Endothelial cell (in vitro differentiated cells): Measurements from ENCODE around the gene SART1. TPM values are rescaled to one million over a fixed set of nuclear protein-coding genes. Genes with fewer than 3 reads are reported as not detected.

Experiments used
- DNase-seq: peaks from one replicate; pipeline ENCODE4 v3.0.0; 2021; ENCODE audit warnings: low spot score
- H3K27ac Mint-ChIP-seq: one replicate; pipeline ENCODE4 v1.8.0; 2021; ENCODE audit warnings: mixed read lengths, inconsistent platforms; ENCODE audit not compliant: unreplicated experiment
- H3K27me3 Mint-ChIP-seq: one replicate; pipeline ENCODE4 v1.8.0; 2021; ENCODE audit warnings: mild to moderate bottlenecking, moderate library complexity, mixed read lengths, inconsistent platforms; ENCODE audit not compliant: unreplicated experiment
- H3K36me3 Mint-ChIP-seq: one replicate; pipeline ENCODE4 v1.8.0; 2021; ENCODE audit warnings: mild to moderate bottlenecking, low read depth, mixed read lengths, inconsistent platforms; ENCODE audit not compliant: unreplicated experiment
- H3K4me1 Mint-ChIP-seq: one replicate; pipeline ENCODE4 v1.8.0; 2021; ENCODE audit warnings: mild to moderate bottlenecking, mixed read lengths, inconsistent platforms; ENCODE audit not compliant: unreplicated experiment
- H3K4me3 Mint-ChIP-seq: one replicate; pipeline ENCODE4 v1.8.0; 2021; ENCODE audit warnings: mild to moderate bottlenecking, mixed read lengths, inconsistent platforms; ENCODE audit not compliant: unreplicated experiment
- H3K9me3 Mint-ChIP-seq: one replicate; pipeline ENCODE4 v1.8.0; 2021; ENCODE audit warnings: mixed read lengths, inconsistent platforms; ENCODE audit not compliant: unreplicated experiment
- total RNA-seq: library from RNA; stranded (reverse); fragmentation: NEBNext Ultra II Directional; extraction: Animal tissue kit (Norgen Biotek cat#: 25700); gene quantifications from one replicate; pipeline ENCODE4 v1.2.1, GENCODE V29; 2021; ENCODE audit not compliant: unreplicated experiment
- TF ChIP-seq, protein P1 (sequence below): fragments of 200-600 bp; sonication (generic); IDR thresholded peaks from one replicate; pipeline ENCODE4 v1.5.0; 2021; ENCODE audit warnings: antibody characterized with exemption; ENCODE audit not compliant: unreplicated experiment

The SART1 gene
- total RNA-seq, 1 donor from 2014 or later, result 46.5 TPM

DNA sequence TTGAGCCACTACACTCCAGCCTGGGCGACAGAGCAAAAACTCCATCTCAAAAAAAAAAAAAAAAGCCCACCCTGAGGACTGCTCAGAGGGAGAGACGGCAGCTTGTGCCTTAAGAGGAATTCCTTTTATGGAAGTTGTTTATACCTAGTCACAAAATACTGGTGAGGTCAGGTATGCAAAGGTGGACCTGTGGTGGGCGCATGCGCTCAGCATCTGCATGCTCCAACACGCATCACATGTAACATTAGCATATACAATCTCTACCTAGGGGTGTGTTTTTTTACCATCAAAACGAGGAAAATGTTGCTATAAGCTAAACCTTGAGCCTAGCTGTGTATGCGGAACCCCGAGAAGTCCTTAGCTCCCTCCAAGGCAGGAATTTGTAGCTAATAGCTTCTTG, 6.8 kb upstream of the SART1 start:
- H3K9me3 Mint-ChIP-seq, result no peaks in the 10 kb centered on the region
- no peaks in the 10 kb centered on the region for H3K36me3 Mint-ChIP-seq
- no peaks in the 10 kb centered on the region for H3K4me1 Mint-ChIP-seq
- no peak for DNase-seq
- H3K27ac Mint-ChIP-seq, result no peak overlapping the region
- peaks cover 2% of the 10 kb centered on the region for H3K27me3 Mint-ChIP-seq
- TF ChIP-seq, protein P1, sequence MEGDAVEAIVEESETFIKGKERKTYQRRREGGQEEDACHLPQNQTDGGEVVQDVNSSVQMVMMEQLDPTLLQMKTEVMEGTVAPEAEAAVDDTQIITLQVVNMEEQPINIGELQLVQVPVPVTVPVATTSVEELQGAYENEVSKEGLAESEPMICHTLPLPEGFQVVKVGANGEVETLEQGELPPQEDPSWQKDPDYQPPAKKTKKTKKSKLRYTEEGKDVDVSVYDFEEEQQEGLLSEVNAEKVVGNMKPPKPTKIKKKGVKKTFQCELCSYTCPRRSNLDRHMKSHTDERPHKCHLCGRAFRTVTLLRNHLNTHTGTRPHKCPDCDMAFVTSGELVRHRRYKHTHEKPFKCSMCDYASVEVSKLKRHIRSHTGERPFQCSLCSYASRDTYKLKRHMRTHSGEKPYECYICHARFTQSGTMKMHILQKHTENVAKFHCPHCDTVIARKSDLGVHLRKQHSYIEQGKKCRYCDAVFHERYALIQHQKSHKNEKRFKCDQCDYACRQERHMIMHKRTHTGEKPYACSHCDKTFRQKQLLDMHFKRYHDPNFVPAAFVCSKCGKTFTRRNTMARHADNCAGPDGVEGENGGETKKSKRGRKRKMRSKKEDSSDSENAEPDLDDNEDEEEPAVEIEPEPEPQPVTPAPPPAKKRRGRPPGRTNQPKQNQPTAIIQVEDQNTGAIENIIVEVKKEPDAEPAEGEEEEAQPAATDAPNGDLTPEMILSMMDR, result no peak
- no peak overlapping the region for H3K4me3 Mint-ChIP-seq

DNA sequence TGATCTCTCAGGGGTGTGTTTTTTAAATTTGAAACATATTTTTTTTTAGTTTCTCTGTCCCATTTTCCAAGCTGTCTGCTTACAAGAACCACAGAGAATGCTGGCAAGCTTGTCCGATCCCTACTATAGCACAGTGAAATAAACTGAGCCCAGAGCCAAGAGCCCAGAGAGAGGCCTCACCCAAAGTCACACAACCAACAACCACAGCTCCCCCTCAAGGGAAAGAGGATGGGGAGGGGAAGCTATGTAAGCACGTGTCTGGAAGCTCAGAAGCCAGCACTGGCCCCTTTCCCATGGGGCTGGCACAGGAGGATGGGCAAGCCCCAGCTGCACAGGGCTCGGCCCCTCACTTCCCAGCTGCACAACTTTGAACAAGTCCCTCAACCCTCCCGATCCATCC, 3.2 kb upstream of the SART1 start:
- Mint-ChIP-seq H3K4me3 (no peak overlapping the region), H3K27ac (no peak overlapping the region), H3K9me3 (no peaks in the 10 kb centered on the region), H3K4me1 (peaks cover 18% of the 10 kb centered on the region), H3K27me3 (peaks cover 10% of the 10 kb centered on the region), H3K36me3 (peaks cover 5% of the 10 kb centered on the region)
- no peak for DNase-seq
- TF ChIP-seq, protein P1, result no peak

DNA sequence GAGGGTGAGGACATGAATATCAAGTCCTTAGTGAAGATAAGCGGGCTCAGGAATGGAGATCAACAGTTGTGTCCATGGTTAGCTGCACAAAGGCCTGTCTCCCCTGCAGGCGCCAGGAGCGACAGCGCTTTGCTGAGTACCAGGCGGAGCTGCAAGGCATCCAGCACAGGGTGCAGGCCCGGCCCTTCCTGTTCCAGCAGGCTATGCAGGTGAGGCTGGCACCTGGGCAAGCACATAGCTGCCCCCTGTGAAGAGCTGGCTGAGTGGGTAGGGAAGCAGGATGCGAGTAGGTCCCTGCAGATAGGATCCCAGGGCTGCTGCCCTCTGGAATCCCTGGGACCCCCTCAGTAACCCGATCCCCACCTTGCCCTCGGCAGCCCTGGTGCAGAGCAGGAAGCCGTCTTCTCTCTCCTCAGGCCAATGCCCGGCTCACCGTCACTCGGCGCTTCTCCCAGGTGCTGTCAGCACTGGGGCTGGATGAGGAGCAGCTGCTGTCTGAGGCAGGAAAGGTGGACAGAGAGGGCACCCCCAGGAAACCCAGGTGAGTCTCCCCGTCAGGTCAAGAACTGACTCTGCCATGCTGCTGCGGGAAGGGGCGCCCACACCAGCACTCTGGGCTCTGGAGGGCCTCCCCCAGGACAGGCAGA, 2.6 kb upstream of the SART1 start:
- H3K9me3 Mint-ChIP-seq, result no peaks in the 10 kb centered on the region
- H3K27me3 Mint-ChIP-seq, result peaks cover 12% of the 10 kb centered on the region
- no peak overlapping the region for H3K4me3 Mint-ChIP-seq
- DNase-seq, result no peak
- H3K27ac Mint-ChIP-seq, result no peak overlapping the region
- peaks cover 5% of the 10 kb centered on the region for H3K36me3 Mint-ChIP-seq
- peaks cover 23% of the 10 kb centered on the region for H3K4me1 Mint-ChIP-seq
- TF ChIP-seq, protein P1, result no peak

DNA sequence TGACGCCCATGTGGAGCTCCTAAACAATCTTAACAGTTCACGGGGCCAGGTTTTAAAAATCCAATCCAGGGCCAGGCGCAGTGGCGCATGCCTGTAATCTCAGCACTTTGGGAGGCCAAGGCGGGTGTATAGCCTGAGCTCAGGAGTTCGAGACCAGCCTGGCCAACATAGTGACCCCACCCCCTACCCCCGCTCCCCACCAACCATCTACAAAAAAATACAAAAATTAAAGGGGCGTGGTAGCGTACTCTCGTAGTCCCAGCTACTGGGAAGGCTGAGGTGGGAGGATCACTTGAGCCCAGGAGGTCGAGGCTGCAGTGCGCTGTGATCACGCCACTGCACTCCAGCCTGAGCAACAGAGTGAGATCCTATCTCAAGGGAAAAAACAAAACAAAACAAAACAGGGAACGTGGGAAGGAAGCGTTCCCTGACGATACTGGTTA, 689 bp upstream of the SART1 start:
- peaks cover 12% of the 10 kb centered on the region for H3K36me3 Mint-ChIP-seq
- H3K27me3 Mint-ChIP-seq, result peaks cover 14% of the 10 kb centered on the region
- no peak for DNase-seq
- TF ChIP-seq, protein P1, result no peak
- H3K4me3 Mint-ChIP-seq, result peak overlapping the region; percentile 97
- peaks cover 23% of the 10 kb centered on the region for H3K4me1 Mint-ChIP-seq
- H3K9me3 Mint-ChIP-seq, result no peaks in the 10 kb centered on the region
- H3K27ac Mint-ChIP-seq, result peak overlapping the region; percentile 97

DNA sequence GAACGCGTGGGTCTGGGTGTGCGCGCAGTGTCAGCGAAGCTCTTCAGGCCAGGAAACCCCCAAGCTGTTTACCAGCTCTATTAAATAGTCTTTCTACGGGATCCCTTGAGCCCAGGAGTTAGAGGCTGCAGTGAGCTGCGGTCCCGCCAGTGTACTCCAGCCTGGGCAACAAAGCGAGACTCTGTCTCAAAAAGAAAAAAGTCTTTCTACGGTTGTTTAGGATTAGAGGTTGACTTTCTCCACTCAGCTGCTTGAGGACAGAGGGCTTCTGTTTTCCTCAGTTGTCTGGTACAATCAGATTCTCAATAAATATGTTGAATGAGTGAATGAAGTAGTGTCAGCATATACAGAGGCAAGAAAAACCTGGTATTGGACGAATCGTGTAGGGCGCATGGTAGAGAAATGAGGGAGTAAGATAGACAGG, 619 bp downstream of the SART1 start:
- Mint-ChIP-seq H3K27ac (peak overlapping the region; percentile 68), H3K36me3 (peaks cover 23% of the 10 kb centered on the region), H3K4me3 (peak overlapping the region; percentile 85), H3K4me1 (peaks cover 23% of the 10 kb centered on the region), H3K27me3 (peaks cover 16% of the 10 kb centered on the region), H3K9me3 (no peaks in the 10 kb centered on the region)
- DNase-seq, result no peak
- TF ChIP-seq, protein P1, result no peak
